Measurements from ENCODE around the gene SERGEF.

SERGEF gene

DNA sequence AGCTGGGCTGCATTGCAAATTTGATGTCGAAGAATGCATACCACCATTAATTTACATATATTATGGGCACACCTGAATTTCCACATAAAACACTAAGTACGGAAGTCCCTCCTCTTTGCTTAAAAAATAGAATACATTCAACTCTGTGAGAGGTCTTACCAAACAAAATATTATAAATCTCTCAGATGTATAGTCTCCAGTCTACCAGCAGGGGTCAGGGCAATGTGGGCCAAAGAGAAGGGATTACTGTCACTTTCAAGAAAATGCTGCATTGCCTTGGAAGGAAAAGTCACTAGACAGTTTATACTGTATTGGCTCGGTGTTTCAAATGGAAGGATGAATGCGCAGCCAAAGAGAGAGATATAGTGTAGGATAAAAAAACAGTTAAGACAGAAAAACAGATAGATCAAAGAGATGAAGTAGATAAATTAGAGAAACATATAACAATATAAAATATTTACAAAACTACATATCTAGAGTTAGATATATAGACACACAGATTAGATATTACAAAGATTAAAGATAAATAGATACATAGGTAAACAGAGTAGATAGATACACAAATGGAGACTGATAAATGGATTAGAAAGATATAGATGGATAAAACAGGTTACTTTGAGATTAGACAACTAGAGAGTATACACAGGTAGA is 20.9 kb downstream of the SERGEF start:
- CTCF ChIA-PET = interaction anchor here (1.0 to 8.5 kb wide), 14 partner anchors 10 to 260 kb away, joined by 3 to 127 read pairs (median 7); partner anchors contain the start of gene SAAL1
- H3K4me3 ChIP-seq (ENCODE audit: low read depth, low read length) = no peak overlapping the region
- DNase-seq (ENCODE audit: low read depth, low spot score) = no peak
- peak; percentile 71 for TF ChIP-seq CTCF (IDR thresholded peaks at IDR 0.05; ENCODE audit: insufficient read depth, low read length, missing control alignments)
- POLR2A ChIA-PET = no interaction called here

DNA sequence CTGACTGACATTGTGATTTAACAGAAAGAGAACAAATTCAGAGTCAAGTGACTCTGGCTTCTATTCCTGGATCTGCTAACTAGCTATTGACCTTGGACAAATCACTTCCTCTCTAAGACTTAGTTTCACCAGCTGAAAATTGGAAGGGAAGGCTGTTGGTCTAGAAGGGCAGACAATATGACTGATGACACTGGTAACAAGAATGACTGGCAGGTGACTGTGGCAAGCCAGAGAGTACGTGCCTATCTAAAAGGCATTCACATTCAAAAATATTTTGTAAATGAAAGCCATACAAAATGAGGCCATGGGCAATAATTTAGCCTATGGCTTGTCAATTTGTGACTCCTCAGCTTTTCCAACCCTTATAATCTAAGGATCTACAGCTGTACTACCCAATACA is 23.5 kb downstream of the SERGEF start:
- TF ChIP-seq CTCF (IDR thresholded peaks at IDR 0.05; ENCODE audit: insufficient read depth, low read length, missing control alignments) = no peak
- no peak overlapping the region for H3K4me3 ChIP-seq (ENCODE audit: low read depth, low read length)
- DNase-seq (ENCODE audit: low read depth, low spot score) = no peak
- ChIA-PET POLR2A (no interaction called here), CTCF (interaction anchor here (0.6 to 8.5 kb wide), 10 partner anchors 9 to 258 kb away, joined by 3 to 127 read pairs (median 8); no protein-coding TSS in a partner anchor)

- H3K4me3 ChIP-seq (ENCODE audit: low read depth, low read length) = no peak overlapping the region
- no peak for DNase-seq (ENCODE audit: low read depth, low spot score)
- ChIA-PET CTCF (interaction anchor here (0.7 to 8.5 kb wide), 8 partner anchors 8 to 257 kb away, joined by 3 to 127 read pairs (median 6); no protein-coding TSS in a partner anchor), POLR2A (no interaction called here)
- TF ChIP-seq CTCF (IDR thresholded peaks at IDR 0.05; ENCODE audit: insufficient read depth, low read length, missing control alignments) = no peak
Measured at GRCh38 chr11:17988465-17988864, 24.4 kb downstream of the SERGEF start.

GRCh38 chr11:17987826-17988225 is 25.0 kb downstream of the SERGEF start:
- TF ChIP-seq CTCF (IDR thresholded peaks at IDR 0.05; ENCODE audit: insufficient read depth, low read length, missing control alignments) = no peak
- POLR2A ChIA-PET = no interaction called here
- H3K4me3 ChIP-seq (ENCODE audit: low read depth, low read length) = no peak overlapping the region
- CTCF ChIA-PET = interaction anchor here (1.3 to 8.5 kb wide), 9 partner anchors 8 to 256 kb away, joined by 4 to 127 read pairs (median 6); partner anchors contain the start of gene SAAL1
- no peak for DNase-seq (ENCODE audit: low read depth, low spot score)

DNA sequence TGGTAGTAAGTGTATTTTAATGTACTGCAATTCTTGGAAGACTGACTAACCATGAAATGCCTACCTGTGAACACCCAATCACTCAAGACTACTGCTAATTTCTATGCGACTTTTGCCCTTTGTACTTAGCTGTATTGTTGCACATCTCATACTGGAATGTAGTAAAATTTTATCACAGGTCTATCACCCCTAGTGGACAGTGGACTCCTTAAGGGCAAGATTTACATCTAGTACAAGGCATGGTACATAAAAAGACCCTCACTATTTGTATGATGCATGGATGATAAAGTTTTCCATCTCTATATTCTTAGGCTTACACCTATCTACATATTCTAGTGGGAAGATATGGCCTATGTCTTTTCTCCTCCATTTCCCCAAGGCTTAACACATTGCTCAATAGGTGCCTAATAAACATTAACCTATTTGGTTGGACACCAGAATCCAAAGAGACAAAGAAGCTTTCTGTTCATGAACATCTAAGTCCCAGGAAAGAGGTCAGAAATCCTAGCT is 26.1 kb downstream of the SERGEF start:
- POLR2A ChIA-PET = no interaction called here
- DNase-seq (ENCODE audit: low read depth, low spot score) = no peak
- no peak overlapping the region for H3K4me3 ChIP-seq (ENCODE audit: low read depth, low read length)
- CTCF ChIA-PET = interaction anchor here (0.9 to 9.2 kb wide), 8 partner anchors 7 to 388 kb away, joined by 3 to 127 read pairs (median 6); partner anchors contain the start of gene SAAL1
- TF ChIP-seq CTCF (IDR thresholded peaks at IDR 0.05; ENCODE audit: insufficient read depth, low read length, missing control alignments) = no peak

DNA sequence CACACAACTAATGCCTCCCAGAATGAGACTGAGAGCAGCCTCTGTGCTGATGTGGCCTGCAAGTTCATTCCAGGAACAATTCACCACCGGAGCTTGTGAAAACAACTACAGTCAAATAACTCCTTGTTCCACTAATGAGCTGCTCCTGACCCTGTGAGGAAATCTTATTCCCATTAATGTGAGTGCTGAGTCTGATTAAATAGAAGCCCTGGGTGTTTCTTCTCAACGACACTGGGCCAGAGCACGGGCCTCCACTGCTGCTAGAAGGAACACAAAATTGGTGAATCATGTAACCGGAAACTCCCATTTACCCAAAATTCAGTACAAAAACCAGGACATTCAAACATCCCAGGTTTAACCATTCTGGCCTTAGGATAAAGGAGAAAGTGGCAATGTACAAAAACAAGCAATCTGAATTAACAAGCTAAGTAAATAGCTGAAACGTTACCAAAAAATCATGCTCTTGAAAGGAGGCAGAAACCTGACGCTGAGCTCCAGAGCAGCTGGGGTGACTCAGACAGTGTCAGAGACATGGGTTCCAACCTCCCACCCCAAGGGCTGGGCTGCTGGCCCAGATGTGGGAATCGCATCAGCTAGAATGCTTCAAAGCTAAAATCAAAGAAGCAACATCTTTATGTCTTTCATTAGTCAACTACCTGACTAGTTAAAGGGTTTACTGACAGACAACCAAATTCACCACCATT is 26.7 kb downstream of the SERGEF start:
- TF ChIP-seq CTCF (IDR thresholded peaks at IDR 0.05; ENCODE audit: insufficient read depth, low read length, missing control alignments) = no peak
- ChIA-PET CTCF (interaction anchor here (0.9 to 9.2 kb wide), 7 partner anchors 6 to 387 kb away, joined by 3 to 127 read pairs (median 6); partner anchors contain the start of gene SAAL1), POLR2A (no interaction called here)
- no peak for DNase-seq (ENCODE audit: low read depth, low spot score)
- H3K4me3 ChIP-seq (ENCODE audit: low read depth, low read length) = no peak overlapping the region

Data from AG04449 (cell line).